ENCODE measurements around the gene NDUFB5. TPM values are rescaled to one million over a fixed set of nuclear protein-coding genes. Genes with fewer than 3 reads are reported as not detected.

NDUFB5 gene
- total and polyA plus RNA-seq, 12 donors, result 105 to 345 (median 173) TPM

DNA sequence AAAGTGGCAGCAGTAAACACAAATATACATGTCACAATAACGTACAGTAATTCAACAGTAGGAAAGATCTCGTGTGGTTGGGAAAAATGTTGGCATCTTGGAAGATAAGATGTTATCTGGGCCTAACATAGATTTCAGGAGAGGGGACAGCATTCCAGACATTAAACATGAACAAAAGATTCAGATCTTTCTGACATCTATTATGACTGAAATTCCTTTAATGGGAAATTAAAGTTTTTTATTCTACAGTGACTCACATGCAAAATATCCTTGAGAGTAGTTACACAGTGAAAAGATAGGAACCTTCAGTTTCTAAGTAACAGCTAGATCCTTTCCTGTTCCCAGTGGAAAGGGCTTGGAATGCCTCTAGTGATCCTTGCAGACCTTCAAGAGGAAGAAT is 9.2 kb downstream of the NDUFB5 start:
- TF ChIP-seq CTCF (IDR thresholded peaks at IDR 0.05), result no peak
- no peak for TF ChIP-seq POLR2A (IDR thresholded peaks at IDR 0.05)
- intact Hi-C loops (cut with DNase I), result no loop called here
- no peaks in the 10 kb centered on the region for H3K27me3 ChIP-seq
- no peaks in the 10 kb centered on the region for H3K9me3 ChIP-seq (replicated peaks in 1 of 3)
- H3K4me1 ChIP-seq (replicated peaks in 1 of 2), result peaks cover 17 to 33% of the 10 kb centered on the region in 2 donors
- H3K36me3 ChIP-seq (replicated peaks in 1 of 2), result peaks cover 0 to 19% of the 10 kb centered on the region in 2 donors
- WGBS, 4 donors, result 40 to 54% (median 44%) methylated on average over 2 of the region's 2 CpGs
- H3K27ac ChIP-seq, result peak overlapping the region in 4 of 5 donors; percentile 2 to 50 (median 45)
- no peak overlapping the region for H3K4me3 ChIP-seq
- DNase-seq, result no peak

DNA sequence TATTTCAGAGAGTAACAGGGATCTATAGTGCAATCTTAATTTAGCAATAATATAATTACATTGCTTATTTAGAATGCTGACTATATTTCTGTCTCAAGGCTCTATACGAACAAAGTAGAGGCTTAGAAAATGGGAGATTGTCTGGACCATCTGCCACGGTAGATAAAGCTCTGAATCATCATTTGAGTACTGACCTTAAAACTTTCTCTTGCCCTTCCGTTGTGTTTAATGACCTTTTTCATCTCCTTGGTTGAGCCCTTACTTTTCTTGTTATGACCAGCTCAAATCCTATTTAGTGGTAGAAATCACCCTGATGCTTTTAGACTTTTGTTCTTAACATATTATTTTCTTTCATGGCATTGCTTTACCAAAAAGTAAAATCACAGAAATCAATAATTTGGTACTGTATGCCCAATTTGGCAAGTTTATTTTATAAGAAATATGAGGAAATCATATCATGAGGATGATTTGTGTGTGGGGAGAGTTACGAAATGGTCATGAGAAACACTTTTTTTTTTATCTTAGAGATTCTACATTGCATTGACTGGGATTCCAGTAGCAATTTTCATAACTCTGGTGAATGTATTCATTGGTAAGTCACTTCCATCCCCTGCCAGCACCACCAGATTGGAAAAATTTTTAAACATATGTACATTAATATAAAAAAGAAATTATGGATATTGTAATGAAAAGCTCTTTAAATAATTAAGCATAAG is 11.0 kb downstream of the NDUFB5 start:
- H3K4me1 ChIP-seq (replicated peaks in 1 of 2), result peaks cover 17 to 26% of the 10 kb centered on the region in 2 donors
- intact Hi-C loops (cut with DNase I), result no loop called here
- H3K4me3 ChIP-seq, result no peak overlapping the region
- peak overlapping the region in 4 of 5 donors; percentile 7 to 44 (median 22) for H3K27ac ChIP-seq
- TF ChIP-seq POLR2A (IDR thresholded peaks at IDR 0.05), result no peak
- TF ChIP-seq CTCF (IDR thresholded peaks at IDR 0.05), result no peak
- H3K9me3 ChIP-seq (replicated peaks in 1 of 3), result no peaks in the 10 kb centered on the region
- DNase-seq, result no peak
- WGBS, 4 donors, result 41 to 48% (median 44%) methylated on average over 4 of the region's 4 CpGs
- peaks cover 0 to 22% of the 10 kb centered on the region in 2 donors for H3K36me3 ChIP-seq (replicated peaks in 1 of 2)
- H3K27me3 ChIP-seq, result no peaks in the 10 kb centered on the region

GRCh38 chr3:179622023-179622422 is 17.4 kb downstream of the NDUFB5 start:
- Histone ChIP-seq H3K9me3 (replicated peaks in 1 of 3) (no peaks in the 10 kb centered on the region), H3K27ac (no peak overlapping the region), H3K4me3 (no peak overlapping the region), H3K27me3 (no peaks in the 10 kb centered on the region), H3K36me3 (replicated peaks in 1 of 2) (peaks cover 0 to 57% of the 10 kb centered on the region in 2 donors), H3K4me1 (replicated peaks in 1 of 2) (no peaks in the 10 kb centered on the region)
- WGBS, 4 donors, result 93 to 100% (median 95%) methylated on average over 2 of the region's 2 CpGs
- no peak for DNase-seq
- intact Hi-C loops (cut with DNase I), result no loop called here
- TF ChIP-seq CTCF (IDR thresholded peaks at IDR 0.05) (no peak), POLR2A (IDR thresholded peaks at IDR 0.05) (no peak)

DNA sequence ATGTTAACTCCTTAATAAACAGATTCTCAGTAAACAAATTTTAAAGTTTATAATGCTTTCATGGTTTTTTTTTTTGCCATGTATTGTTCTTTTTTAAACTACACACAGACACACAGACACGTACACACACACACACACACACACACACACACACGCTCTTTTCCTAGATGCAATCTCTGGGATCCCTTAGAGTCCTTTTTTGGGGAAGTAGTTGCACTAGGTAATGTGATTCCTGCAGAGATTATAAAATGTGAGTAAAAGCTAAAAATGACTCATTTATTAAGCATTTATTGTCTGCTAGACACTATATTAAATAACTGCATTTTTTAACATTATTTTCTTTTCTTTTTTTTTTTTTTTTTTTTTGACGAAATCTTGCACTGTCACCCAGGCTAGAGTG is 19.9 kb downstream of the NDUFB5 start:
- H3K4me1 ChIP-seq (replicated peaks in 1 of 2), result no peaks in the 10 kb centered on the region
- H3K9me3 ChIP-seq (replicated peaks in 1 of 3), result no peaks in the 10 kb centered on the region
- H3K27me3 ChIP-seq, result no peaks in the 10 kb centered on the region
- intact Hi-C loops (cut with DNase I), result no loop called here
- 68 to 82% (median 79%) methylated on average over 3 of the region's 3 CpGs for WGBS, 4 donors
- DNase-seq, result no peak
- TF ChIP-seq CTCF (IDR thresholded peaks at IDR 0.05) (no peak), POLR2A (IDR thresholded peaks at IDR 0.05) (no peak)
- H3K27ac ChIP-seq, result no peak overlapping the region
- peaks cover 0 to 36% of the 10 kb centered on the region in 2 donors for H3K36me3 ChIP-seq (replicated peaks in 1 of 2)
- no peak overlapping the region for H3K4me3 ChIP-seq

All from adrenal gland (tissue), 12 donors.